ENCODE results near the gene NCCRP1. TPM values are rescaled to one million over a fixed set of nuclear protein-coding genes. Genes with fewer than 3 reads are reported as not detected.
"Not testable (repeated sequence)": the region's sequence is repeated elsewhere in the genome, so short reads cannot be mapped to it uniquely, and the experiment has no call there.

The NCCRP1 gene
- total RNA-seq, 1 experiment from 2014 or later = 23.2 TPM

DNA sequence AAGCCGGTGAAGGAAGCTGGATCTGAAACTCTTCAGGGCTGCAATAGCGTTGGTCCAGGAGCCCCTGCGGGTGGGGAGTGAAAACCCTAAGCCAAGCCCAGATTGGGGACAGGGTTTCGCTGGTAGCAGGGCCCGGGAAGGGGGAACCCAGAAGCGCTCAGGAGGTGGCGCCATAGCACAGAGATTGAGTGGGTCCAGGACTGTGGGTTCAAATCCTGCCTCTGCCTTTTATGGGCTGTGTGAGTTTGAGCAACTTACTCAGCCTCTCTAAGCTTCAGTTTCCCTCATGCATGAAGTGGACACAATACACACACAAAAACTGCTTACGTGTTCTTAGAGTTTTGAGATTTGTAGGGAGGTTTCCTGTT, 15.6 kb downstream of the NCCRP1 start:
- DNase-seq = peak in 1 of 2 experiments; percentile 40
- Histone ChIP-seq H3K79me2 (ENCODE audit: low read depth) (no peaks in the 10 kb centered on the region), H4K20me1 (ENCODE audit: insufficient read depth) (no peaks in the 10 kb centered on the region), H3K9me3 (ENCODE audit: insufficient read depth, low read depth) (no peaks in the 10 kb centered on the region), H3K4me3 (no peak overlapping the region), H2AFZ (no peak overlapping the region), H3K36me3 (ENCODE audit: low read depth) (no peaks in the 10 kb centered on the region), H3K4me2 (no peak overlapping the region), H3K27me3 (ENCODE audit: insufficient read depth, low read depth) (no peaks in the 10 kb centered on the region), H3K4me1 (replicated peaks; ENCODE audit: insufficient read depth) (no peaks in the 10 kb centered on the region), H3F3A (ENCODE audit: insufficient read depth, low read depth) (peaks cover 5% of the 10 kb centered on the region; the same call in 1 of the 2 replicates), H3K27ac (no peak overlapping the region), H3K9me2 (ENCODE audit: insufficient read depth) (no peaks in the 10 kb centered on the region)
- TF ChIP-seq CTCF (conservative IDR thresholded peaks at IDR 0.05) = peak; percentile 59
- TF ChIP-seq EZH2 (IDR thresholded peaks at IDR 0.05; ENCODE audit: low read depth) = no peak
- POLR2A ChIA-PET (ENCODE audit: unreplicated experiment) = no interaction called here
- intact Hi-C loops (cut with micrococcal nuclease; ENCODE audit: unreplicated experiment) = loop anchor here (1.0 to 2.0 kb wide), 2 partner anchors 116 to 198 kb away; no protein-coding TSS in a partner anchor
- no TSS peak for BruUV-seq (replicated peaks)
- CTCF ChIA-PET = no interaction called here

GRCh38 chr19:39215323-39215722, 18.6 kb downstream of the NCCRP1 start:
- CTCF ChIA-PET; H3K9me2 ChIP-seq (ENCODE audit: insufficient read depth); H3K27me3 ChIP-seq (ENCODE audit: insufficient read depth, low read depth); H3K27ac ChIP-seq; H2AFZ ChIP-seq; POLR2A ChIA-PET (ENCODE audit: unreplicated experiment); intact Hi-C loops (cut with micrococcal nuclease; ENCODE audit: unreplicated experiment); H3K9me3 ChIP-seq (ENCODE audit: insufficient read depth, low read depth); H3K4me1 ChIP-seq (replicated peaks; ENCODE audit: insufficient read depth); H3K36me3 ChIP-seq (ENCODE audit: low read depth); H3K4me2 ChIP-seq; H3K4me3 ChIP-seq; DNase-seq; BruUV-seq (replicated peaks); H4K20me1 ChIP-seq (ENCODE audit: insufficient read depth); H3K79me2 ChIP-seq (ENCODE audit: low read depth); H3F3A ChIP-seq (ENCODE audit: insufficient read depth, low read depth): not testable (repeated sequence)

GRCh38 chr19:39217094-39217493, 20.3 kb downstream of the NCCRP1 start:
- H3K4me2 ChIP-seq = no peak overlapping the region
- no peaks in the 10 kb centered on the region for H3K9me3 ChIP-seq (ENCODE audit: insufficient read depth, low read depth)
- intact Hi-C loops (cut with micrococcal nuclease; ENCODE audit: unreplicated experiment) = no loop called here
- no peaks in the 10 kb centered on the region for H3K9me2 ChIP-seq (ENCODE audit: insufficient read depth)
- BruUV-seq (replicated peaks) = no TSS peak
- no peaks in the 10 kb centered on the region for H3K27me3 ChIP-seq (ENCODE audit: insufficient read depth, low read depth)
- no peak for DNase-seq
- H4K20me1 ChIP-seq (ENCODE audit: insufficient read depth) = no peaks in the 10 kb centered on the region
- no peak for TF ChIP-seq CTCF (conservative IDR thresholded peaks at IDR 0.05)
- ChIA-PET CTCF (no interaction called here), POLR2A (ENCODE audit: unreplicated experiment) (no interaction called here)
- no peaks in the 10 kb centered on the region for H3K4me1 ChIP-seq (replicated peaks; ENCODE audit: insufficient read depth)
- H3K27ac ChIP-seq = no peak overlapping the region
- H3F3A ChIP-seq (ENCODE audit: insufficient read depth, low read depth) = no peaks in the 10 kb centered on the region
- H3K4me3 ChIP-seq = no peak overlapping the region
- no peaks in the 10 kb centered on the region for H3K36me3 ChIP-seq (ENCODE audit: low read depth)
- H2AFZ ChIP-seq = no peak overlapping the region
- no peaks in the 10 kb centered on the region for H3K79me2 ChIP-seq (ENCODE audit: low read depth)

GRCh38 chr19:39218230-39219007, 21.7 kb downstream of the NCCRP1 start:
- no TSS peak for BruUV-seq (replicated peaks)

More at GRCh38 chr19:39218230-39219007, 21.7 kb downstream of the NCCRP1 start:
- H3K9me2 ChIP-seq (ENCODE audit: insufficient read depth) = no peaks in the 10 kb centered on the region
- no peak for TF ChIP-seq CTCF (conservative IDR thresholded peaks at IDR 0.05)
- TF ChIP-seq EZH2 (IDR thresholded peaks at IDR 0.05; ENCODE audit: low read depth) = no peak
- no peak overlapping the region for H3K4me2 ChIP-seq
- H3K79me2 ChIP-seq (ENCODE audit: low read depth) = no peaks in the 10 kb centered on the region
- ChIA-PET POLR2A (ENCODE audit: unreplicated experiment) (no interaction called here), CTCF (interaction anchor here (0.6 kb wide), 2 partner anchors 18 to 207 kb away, joined by 3 to 4 read pairs; no protein-coding TSS in a partner anchor)
- intact Hi-C loops (cut with micrococcal nuclease; ENCODE audit: unreplicated experiment) = no loop called here
- no peaks in the 10 kb centered on the region for H3K27me3 ChIP-seq (ENCODE audit: insufficient read depth, low read depth)
- H3K36me3 ChIP-seq (ENCODE audit: low read depth) = no peaks in the 10 kb centered on the region
- no peaks in the 10 kb centered on the region for H3K4me1 ChIP-seq (replicated peaks; ENCODE audit: insufficient read depth)
- no peaks in the 10 kb centered on the region for H4K20me1 ChIP-seq (ENCODE audit: insufficient read depth)
- no peaks in the 10 kb centered on the region for H3F3A ChIP-seq (ENCODE audit: insufficient read depth, low read depth)
- H2AFZ ChIP-seq = no peak overlapping the region
- no peaks in the 10 kb centered on the region for H3K9me3 ChIP-seq (ENCODE audit: insufficient read depth, low read depth)
- H3K4me3 ChIP-seq = no peak overlapping the region
- DNase-seq = no peak
- H3K27ac ChIP-seq = no peak overlapping the region

All from PC-9 (cell line).